A549 (cell line): Measurements from ENCODE around the gene NRAP.

Experiments used
- PHF8 ChIP-seq: fragments of 200-600 bp; sonication (generic); IDR thresholded peaks from 2 replicates; pipeline ENCODE4 v1.6.1; 2016; ENCODE audit warnings: low read depth, mild to moderate bottlenecking, antibody characterized with exemption, moderate library complexity, borderline replicate concordance
- TF ChIP-seq, protein P1 (sequence below): fragments of >200 bp; sonication (Bioruptor Twin); formaldehyde crosslinking; IDR thresholded peaks from 3 replicates; pipeline ENCODE4 v1.5.1; 2016

DNA sequence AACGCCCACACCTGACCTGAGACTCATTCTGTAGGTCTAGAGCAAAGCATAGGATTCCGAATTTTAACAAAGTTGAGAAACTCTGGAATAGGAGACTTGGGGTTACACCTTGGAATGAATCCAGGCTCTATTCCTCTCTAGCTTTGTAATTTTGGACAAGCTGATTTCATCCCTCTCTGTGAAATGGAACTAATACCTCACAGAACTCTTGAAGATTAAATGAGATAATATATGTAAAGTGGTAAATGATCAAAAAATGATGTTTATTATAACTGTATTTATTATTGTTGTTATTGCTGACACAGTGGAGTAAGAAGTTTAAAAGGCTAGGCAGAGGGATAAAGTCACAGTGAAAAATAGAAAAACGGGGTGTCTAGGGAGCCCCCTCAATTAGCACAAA, 48.2 kb upstream of the NRAP start:
- TF ChIP-seq, protein P1, sequence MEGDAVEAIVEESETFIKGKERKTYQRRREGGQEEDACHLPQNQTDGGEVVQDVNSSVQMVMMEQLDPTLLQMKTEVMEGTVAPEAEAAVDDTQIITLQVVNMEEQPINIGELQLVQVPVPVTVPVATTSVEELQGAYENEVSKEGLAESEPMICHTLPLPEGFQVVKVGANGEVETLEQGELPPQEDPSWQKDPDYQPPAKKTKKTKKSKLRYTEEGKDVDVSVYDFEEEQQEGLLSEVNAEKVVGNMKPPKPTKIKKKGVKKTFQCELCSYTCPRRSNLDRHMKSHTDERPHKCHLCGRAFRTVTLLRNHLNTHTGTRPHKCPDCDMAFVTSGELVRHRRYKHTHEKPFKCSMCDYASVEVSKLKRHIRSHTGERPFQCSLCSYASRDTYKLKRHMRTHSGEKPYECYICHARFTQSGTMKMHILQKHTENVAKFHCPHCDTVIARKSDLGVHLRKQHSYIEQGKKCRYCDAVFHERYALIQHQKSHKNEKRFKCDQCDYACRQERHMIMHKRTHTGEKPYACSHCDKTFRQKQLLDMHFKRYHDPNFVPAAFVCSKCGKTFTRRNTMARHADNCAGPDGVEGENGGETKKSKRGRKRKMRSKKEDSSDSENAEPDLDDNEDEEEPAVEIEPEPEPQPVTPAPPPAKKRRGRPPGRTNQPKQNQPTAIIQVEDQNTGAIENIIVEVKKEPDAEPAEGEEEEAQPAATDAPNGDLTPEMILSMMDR: no peak
- TF ChIP-seq PHF8: no peak
